Esophagus squamous epithelium (tissue), 4 donors: ENCODE data around the gene KIRREL1.

Experiments used
- POLR2A ChIP-seq, 4 donors: fragments of 450-650 bp; IDR thresholded peaks; one replicate each; pipeline ENCODE4 v1.6.1; 2017; ENCODE audit warnings: antibody characterized with exemption in 4 of 4, mild to moderate bottlenecking in 4 of 4, moderate library complexity in 3 of 4
- TF ChIP-seq, protein P1 (sequence below), 6 experiments: fragments of 450-650 bp in 4 of 6; fragments of 200-600 bp in 2 of 6; sonication (generic) in 2 of 6; IDR thresholded peaks; one replicate each; pipeline ENCODE4 v1.5.1; 2016 to 2019; ENCODE audit warnings: antibody characterized with exemption in 6 of 6, mild to moderate bottlenecking in 4 of 6, moderate library complexity in 4 of 6

- TF ChIP-seq POLR2A (IDR thresholded peaks at IDR 0.05) = no peak
- TF ChIP-seq, protein P1, sequence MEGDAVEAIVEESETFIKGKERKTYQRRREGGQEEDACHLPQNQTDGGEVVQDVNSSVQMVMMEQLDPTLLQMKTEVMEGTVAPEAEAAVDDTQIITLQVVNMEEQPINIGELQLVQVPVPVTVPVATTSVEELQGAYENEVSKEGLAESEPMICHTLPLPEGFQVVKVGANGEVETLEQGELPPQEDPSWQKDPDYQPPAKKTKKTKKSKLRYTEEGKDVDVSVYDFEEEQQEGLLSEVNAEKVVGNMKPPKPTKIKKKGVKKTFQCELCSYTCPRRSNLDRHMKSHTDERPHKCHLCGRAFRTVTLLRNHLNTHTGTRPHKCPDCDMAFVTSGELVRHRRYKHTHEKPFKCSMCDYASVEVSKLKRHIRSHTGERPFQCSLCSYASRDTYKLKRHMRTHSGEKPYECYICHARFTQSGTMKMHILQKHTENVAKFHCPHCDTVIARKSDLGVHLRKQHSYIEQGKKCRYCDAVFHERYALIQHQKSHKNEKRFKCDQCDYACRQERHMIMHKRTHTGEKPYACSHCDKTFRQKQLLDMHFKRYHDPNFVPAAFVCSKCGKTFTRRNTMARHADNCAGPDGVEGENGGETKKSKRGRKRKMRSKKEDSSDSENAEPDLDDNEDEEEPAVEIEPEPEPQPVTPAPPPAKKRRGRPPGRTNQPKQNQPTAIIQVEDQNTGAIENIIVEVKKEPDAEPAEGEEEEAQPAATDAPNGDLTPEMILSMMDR (IDR thresholded peaks at IDR 0.05) = no peak
These were observed 26.9 kb downstream of the KIRREL1 start for GRCh38 chr1:158020259-158020885.
